Stimulated activated CD8-positive, alpha-beta memory T cell treated with anti-CD3 and anti-CD28 coated beads, Interleukin-12 subunit alpha, Interleukin-12 subunit beta, amount 100 ng/mL, for 1 hour (primary cell): ENCODE results near the gene INTS2.
"Not testable (repeated sequence)": the region's sequence is repeated elsewhere in the genome, so short reads cannot be mapped to it uniquely, and the experiment has no call there.

Experiments
- DNase-seq: peaks from one replicate; pipeline ENCODE4 v3.0.0-alpha.2; 2020; ENCODE audit warnings: low read depth

INTS2 gene

DNA sequence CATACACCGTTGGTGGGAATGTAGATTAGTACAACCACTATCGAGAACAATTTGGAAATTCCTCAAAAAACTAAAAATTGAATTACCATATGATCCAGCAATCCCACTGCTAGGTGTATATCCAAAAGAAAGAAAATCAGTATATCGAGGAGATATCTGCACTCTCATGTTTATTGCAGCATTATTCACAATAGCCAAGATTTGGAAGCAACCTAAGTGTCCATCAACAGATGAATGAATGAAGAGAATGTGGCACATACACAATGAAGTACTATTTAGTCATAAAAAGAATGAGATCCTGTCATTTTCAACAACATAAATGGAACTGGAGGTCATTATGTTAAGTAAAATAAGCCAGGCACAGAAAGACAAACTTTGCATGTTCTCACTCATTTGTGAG is 108.5 kb downstream of the INTS2 start:
- DNase-seq, result not testable (repeated sequence)

- no peak for DNase-seq
Measured at GRCh38 chr17:61818225-61818624, 109.6 kb downstream of the INTS2 start.

DNA sequence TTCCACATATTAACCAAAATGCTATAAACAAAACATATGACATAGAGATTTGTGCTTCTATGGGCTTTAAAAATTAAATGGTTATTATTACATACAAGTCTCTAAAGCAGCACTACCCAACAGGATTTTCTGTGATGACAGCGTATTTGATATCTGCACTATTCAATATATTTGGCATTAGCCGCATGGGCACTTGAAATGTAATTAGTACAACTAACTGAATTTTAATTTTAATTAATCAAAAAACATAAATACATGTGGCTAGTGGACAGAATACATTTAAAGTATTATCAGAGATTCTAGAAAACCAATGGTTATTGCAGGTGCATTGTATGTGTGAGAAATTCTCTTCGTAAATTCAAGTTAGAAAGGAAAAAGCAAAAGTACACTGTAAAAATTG is 110.3 kb downstream of the INTS2 start:
- no peak for DNase-seq

DNA sequence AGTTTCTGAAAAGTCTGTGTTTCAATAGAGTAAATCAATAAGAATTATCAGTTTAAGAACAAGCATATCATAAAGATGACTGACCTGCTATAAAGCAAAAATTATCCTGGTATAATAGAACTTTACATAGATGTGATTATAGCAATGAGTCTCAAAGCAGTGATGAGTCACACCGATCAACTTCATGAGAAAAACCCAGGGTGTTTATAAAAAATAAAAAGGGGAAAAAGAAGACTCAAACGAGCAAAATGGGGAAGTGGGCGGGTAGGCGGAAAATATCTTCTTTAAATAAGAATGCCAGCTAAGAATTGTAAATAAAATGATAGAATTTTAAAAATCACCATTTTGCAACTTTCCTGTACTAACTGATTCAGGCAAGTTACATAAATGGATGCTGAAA is 111.2 kb downstream of the INTS2 start:
- DNase-seq, result no peak

DNA sequence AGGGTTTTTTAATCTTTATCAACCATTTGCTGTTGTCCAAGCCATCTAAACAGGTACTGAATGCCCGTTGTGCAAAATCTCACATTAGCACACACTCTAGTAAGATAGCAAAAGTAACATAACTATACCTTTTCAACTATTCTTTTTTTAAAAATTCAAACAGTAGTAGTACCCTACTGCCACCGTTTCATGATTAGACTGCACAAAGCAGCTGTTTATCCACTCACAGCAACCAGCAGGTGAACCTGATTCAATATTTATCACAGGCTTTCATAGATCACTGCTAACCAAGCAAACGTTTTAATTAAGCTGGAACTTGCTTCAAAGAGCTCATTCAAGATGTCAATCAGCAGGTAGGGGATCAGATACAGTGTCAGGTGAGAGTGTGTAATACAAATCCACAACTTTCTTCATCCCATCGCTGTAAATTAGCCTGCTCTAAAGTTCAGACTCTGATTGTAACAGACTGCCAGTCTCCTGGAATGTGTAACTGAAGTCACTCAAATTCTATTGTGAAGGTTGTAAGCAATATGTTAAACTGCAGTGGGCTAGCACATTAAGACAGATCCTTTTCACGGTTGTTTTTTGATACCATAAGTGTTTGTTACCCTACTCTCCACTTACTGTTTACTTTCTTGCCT is 111.8 kb downstream of the INTS2 start:
- DNase-seq, result no peak
